Neural cell (in vitro differentiated cells): Measurements from ENCODE around the gene GPC5. TPM values are rescaled to one million over a fixed set of nuclear protein-coding genes. Genes with fewer than 3 reads are reported as not detected.

ENCODE experiments used
- H2AFZ ChIP-seq: fragments of 200-600, 300-800 bp; sonication (generic), shearing (Covaris generic); 2 replicates; pipeline ENCODE4 v1.6.0; 2014; ENCODE audit warnings: low read depth, mild to moderate bottlenecking, antibody characterized with exemption, low read length, moderate library complexity
- H3F3A ChIP-seq: fragments of 200-600 bp; shearing (Covaris generic); 2 replicates; pipeline ENCODE4 v1.6.1; 2016; ENCODE audit warnings: mild to moderate bottlenecking, moderate library complexity, mixed read lengths, antibody characterized with exemption, low read length; ENCODE audit not compliant: insufficient read depth, poor library complexity, severe bottlenecking
- H3K27ac ChIP-seq: fragments of 200-600, 300-800 bp; sonication (generic), shearing (Covaris generic); 2 replicates; pipeline ENCODE4 v1.5.1; 2014; ENCODE audit warnings: mild to moderate bottlenecking, low read length, moderate library complexity
- H3K27me3 ChIP-seq: fragments of 300-800, 200-600 bp; sonication (generic), shearing (Covaris generic); 2 replicates; pipeline ENCODE4 v1.6.0; 2014; ENCODE audit warnings: mild to moderate bottlenecking, low read depth, low read length, moderate library complexity; ENCODE audit not compliant: insufficient read depth
- H3K36me3 ChIP-seq: fragments of 300-800, 200-600 bp; sonication (generic), shearing (Covaris generic); 2 replicates; pipeline ENCODE4 v1.5.1; 2014; ENCODE audit warnings: mild to moderate bottlenecking, antibody characterized with exemption, low read length, moderate library complexity; ENCODE audit not compliant: insufficient read depth
- H3K4me2 ChIP-seq: fragments of 300-800, 200-600 bp; sonication (generic), shearing (Covaris generic); 2 replicates; pipeline ENCODE4 v1.6.0; 2014; ENCODE audit warnings: mild to moderate bottlenecking, low read length
- H3K4me3 ChIP-seq: fragments of 300-800, 200-600 bp; sonication (generic), shearing (Covaris generic); 2 replicates; pipeline ENCODE4 v1.5.1; 2014; ENCODE audit warnings: mild to moderate bottlenecking, low read length, moderate library complexity
- H3K79me2 ChIP-seq: fragments of 200-600 bp; shearing (Covaris generic); replicated peaks from 2 replicates; pipeline ENCODE4 v1.6.0; 2014; ENCODE audit warnings: mild to moderate bottlenecking, low read length, moderate library complexity; ENCODE audit not compliant: insufficient read depth
- H3K9ac ChIP-seq: fragments of 300-800, 200-600 bp; sonication (generic), shearing (Covaris generic); 2 replicates; pipeline ENCODE4 v1.6.1; 2016; ENCODE audit warnings: mild to moderate bottlenecking, low read length, mixed read lengths
- H3K9me2 ChIP-seq: fragments of 200-600 bp; shearing (Covaris generic); 2 replicates; pipeline ENCODE4 v1.6.1; 2016; ENCODE audit warnings: mild to moderate bottlenecking, low read length, mixed read lengths; ENCODE audit not compliant: insufficient read depth
- H3K9me3 ChIP-seq: fragments of 200-600, 300-800 bp; sonication (generic), shearing (Covaris generic); 2 replicates; pipeline ENCODE4 v1.6.1; 2016; ENCODE audit warnings: mild to moderate bottlenecking, mixed run types, low read length, moderate library complexity, mixed read lengths
- H4K20me1 ChIP-seq: fragments of 200-600 bp; shearing (Covaris generic); 2 replicates; pipeline ENCODE4 v1.6.1; 2016; ENCODE audit warnings: mild to moderate bottlenecking, mixed run types; ENCODE audit not compliant: insufficient read depth
- EP300 ChIP-seq: fragments of 450-650 bp; conservative IDR thresholded peaks from 2 replicates; pipeline ENCODE4 v1.6.1; 2014; ENCODE audit warnings: antibody characterized with exemption, mild to moderate bottlenecking, moderate library complexity; ENCODE audit not compliant: poor library complexity, severe bottlenecking
- EZH2 ChIP-seq: fragments of 200-600, 300-800 bp; shearing (Covaris generic), sonication (generic); IDR thresholded peaks from 2 replicates; pipeline ENCODE4 v1.6.1; 2014; ENCODE audit warnings: antibody characterized with exemption, low read length, borderline replicate concordance, mild to moderate bottlenecking; ENCODE audit not compliant: insufficient read depth, poor library complexity, severe bottlenecking
- MXI1 ChIP-seq: fragments of 450-650 bp; conservative IDR thresholded peaks from 2 replicates; pipeline ENCODE4 v1.6.1; 2014; ENCODE audit warnings: antibody characterized with exemption, mild to moderate bottlenecking; ENCODE audit not compliant: poor library complexity, severe bottlenecking
- POLR2AphosphoS5 ChIP-seq: IDR thresholded peaks from 2 replicates; pipeline ENCODE4 v1.6.1; 2012
- RAD21 ChIP-seq: fragments of 450-650 bp; conservative IDR thresholded peaks from 2 replicates; pipeline ENCODE4 v1.6.1; 2014; ENCODE audit warnings: antibody characterized with exemption, mild to moderate bottlenecking, moderate library complexity
- SMC3 ChIP-seq: fragments of 450-650 bp; conservative IDR thresholded peaks from 2 replicates; pipeline ENCODE4 v1.6.1; 2014; ENCODE audit warnings: antibody characterized with exemption, mild to moderate bottlenecking, moderate library complexity; ENCODE audit not compliant: poor library complexity
- TAF1 ChIP-seq: IDR thresholded peaks from 2 replicates; pipeline ENCODE4 v1.6.1; 2012; ENCODE audit warnings: low read depth
- polyA plus RNA-seq: library from polyadenylated mRNA; depleted of rRNA; stranded (reverse); fragments of >200 nt; gene quantifications from 2 replicates; pipeline ENCODE4 v1.2.3, GENCODE V29; 2014
- TF ChIP-seq, protein P1 (sequence below): fragments of 450-650 bp; IDR thresholded peaks from 2 replicates; pipeline ENCODE4 v1.5.1; 2014; ENCODE audit warnings: antibody characterized with exemption, mild to moderate bottlenecking, moderate library complexity; ENCODE audit not compliant: poor library complexity, severe bottlenecking
- TF ChIP-seq, protein P2 (sequence below): IDR thresholded peaks from 2 replicates; pipeline ENCODE4 v1.6.1; 2012; ENCODE audit warnings: borderline replicate concordance

GPC5 gene
- polyA plus RNA-seq, 1 donor from 2014 or later = 5.0 TPM

DNA sequence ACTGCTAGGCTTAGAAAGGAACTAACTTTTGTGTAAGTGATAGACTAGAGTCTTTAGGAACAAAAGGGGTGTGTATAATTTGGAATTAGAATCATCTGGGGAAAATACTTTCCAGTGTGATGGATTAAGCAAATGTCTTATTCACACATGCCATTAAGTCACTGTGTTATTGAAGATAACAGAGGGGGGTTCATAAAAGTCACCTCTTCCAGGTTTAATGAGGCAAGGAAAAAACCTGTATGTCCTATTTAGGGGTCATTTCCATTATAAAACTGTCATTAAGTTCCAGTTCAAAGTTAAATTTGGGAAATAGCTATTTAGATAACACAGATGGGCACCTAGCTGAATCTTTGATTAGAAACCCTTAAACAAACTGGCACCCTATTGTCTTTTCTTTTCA is 1323.2 kb downstream of the GPC5 start:
- no peaks in the 10 kb centered on the region for H3K27me3 ChIP-seq
- no peak overlapping the region for H3K4me2 ChIP-seq
- H3K9me3 ChIP-seq = no peaks in the 10 kb centered on the region
- H3K27ac ChIP-seq = no peak overlapping the region
- no peak overlapping the region for H2AFZ ChIP-seq
- H3K4me3 ChIP-seq = no peak overlapping the region
- H3K79me2 ChIP-seq = no peaks in the 10 kb centered on the region
- H3F3A ChIP-seq = no peaks in the 10 kb centered on the region
- H3K9me2 ChIP-seq = no peaks in the 10 kb centered on the region
- no peaks in the 10 kb centered on the region for H4K20me1 ChIP-seq
- no peaks in the 10 kb centered on the region for H3K36me3 ChIP-seq
- no peak overlapping the region for H3K9ac ChIP-seq
- TF ChIP-seq RAD21 = no peak
- no peak for TF ChIP-seq MXI1
- no peak for TF ChIP-seq EP300

DNA sequence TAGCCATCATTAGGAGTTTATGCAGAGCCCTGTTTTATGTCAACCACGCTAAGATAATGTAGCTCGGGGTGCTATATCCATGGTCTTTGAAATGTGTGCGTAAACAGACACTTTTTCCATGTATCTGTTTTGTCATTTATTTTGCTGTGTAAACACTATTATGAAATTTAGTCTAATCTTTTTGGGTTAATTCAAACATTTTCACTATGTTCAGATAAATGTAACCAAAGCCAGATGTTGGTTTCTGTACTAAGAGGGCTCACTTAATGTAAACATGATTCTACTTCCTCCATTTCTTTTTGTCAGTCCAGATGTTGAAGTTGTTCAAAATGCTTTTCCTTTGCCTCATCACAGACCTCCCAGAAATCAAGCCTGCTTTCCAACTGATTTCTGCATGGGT is 1328.7 kb downstream of the GPC5 start:
- Histone ChIP-seq H3F3A (no peaks in the 10 kb centered on the region), H2AFZ (no peak overlapping the region), H3K36me3 (no peaks in the 10 kb centered on the region), H3K4me2 (no peak overlapping the region), H3K79me2 (no peaks in the 10 kb centered on the region), H3K9me3 (no peaks in the 10 kb centered on the region), H4K20me1 (no peaks in the 10 kb centered on the region), H3K27me3 (no peaks in the 10 kb centered on the region), H3K4me3 (no peak overlapping the region), H3K9ac (no peak overlapping the region), H3K27ac (no peak overlapping the region), H3K9me2 (no peaks in the 10 kb centered on the region)
- TF ChIP-seq RAD21 (no peak), POLR2AphosphoS5 (no peak), SMC3 (no peak), EZH2 (no peak), MXI1 (no peak), TAF1 (no peak), EP300 (no peak)
- TF ChIP-seq, protein P1, sequence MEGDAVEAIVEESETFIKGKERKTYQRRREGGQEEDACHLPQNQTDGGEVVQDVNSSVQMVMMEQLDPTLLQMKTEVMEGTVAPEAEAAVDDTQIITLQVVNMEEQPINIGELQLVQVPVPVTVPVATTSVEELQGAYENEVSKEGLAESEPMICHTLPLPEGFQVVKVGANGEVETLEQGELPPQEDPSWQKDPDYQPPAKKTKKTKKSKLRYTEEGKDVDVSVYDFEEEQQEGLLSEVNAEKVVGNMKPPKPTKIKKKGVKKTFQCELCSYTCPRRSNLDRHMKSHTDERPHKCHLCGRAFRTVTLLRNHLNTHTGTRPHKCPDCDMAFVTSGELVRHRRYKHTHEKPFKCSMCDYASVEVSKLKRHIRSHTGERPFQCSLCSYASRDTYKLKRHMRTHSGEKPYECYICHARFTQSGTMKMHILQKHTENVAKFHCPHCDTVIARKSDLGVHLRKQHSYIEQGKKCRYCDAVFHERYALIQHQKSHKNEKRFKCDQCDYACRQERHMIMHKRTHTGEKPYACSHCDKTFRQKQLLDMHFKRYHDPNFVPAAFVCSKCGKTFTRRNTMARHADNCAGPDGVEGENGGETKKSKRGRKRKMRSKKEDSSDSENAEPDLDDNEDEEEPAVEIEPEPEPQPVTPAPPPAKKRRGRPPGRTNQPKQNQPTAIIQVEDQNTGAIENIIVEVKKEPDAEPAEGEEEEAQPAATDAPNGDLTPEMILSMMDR = no peak
- TF ChIP-seq, protein P2, sequence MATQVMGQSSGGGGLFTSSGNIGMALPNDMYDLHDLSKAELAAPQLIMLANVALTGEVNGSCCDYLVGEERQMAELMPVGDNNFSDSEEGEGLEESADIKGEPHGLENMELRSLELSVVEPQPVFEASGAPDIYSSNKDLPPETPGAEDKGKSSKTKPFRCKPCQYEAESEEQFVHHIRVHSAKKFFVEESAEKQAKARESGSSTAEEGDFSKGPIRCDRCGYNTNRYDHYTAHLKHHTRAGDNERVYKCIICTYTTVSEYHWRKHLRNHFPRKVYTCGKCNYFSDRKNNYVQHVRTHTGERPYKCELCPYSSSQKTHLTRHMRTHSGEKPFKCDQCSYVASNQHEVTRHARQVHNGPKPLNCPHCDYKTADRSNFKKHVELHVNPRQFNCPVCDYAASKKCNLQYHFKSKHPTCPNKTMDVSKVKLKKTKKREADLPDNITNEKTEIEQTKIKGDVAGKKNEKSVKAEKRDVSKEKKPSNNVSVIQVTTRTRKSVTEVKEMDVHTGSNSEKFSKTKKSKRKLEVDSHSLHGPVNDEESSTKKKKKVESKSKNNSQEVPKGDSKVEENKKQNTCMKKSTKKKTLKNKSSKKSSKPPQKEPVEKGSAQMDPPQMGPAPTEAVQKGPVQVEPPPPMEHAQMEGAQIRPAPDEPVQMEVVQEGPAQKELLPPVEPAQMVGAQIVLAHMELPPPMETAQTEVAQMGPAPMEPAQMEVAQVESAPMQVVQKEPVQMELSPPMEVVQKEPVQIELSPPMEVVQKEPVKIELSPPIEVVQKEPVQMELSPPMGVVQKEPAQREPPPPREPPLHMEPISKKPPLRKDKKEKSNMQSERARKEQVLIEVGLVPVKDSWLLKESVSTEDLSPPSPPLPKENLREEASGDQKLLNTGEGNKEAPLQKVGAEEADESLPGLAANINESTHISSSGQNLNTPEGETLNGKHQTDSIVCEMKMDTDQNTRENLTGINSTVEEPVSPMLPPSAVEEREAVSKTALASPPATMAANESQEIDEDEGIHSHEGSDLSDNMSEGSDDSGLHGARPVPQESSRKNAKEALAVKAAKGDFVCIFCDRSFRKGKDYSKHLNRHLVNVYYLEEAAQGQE = no peak

DNA sequence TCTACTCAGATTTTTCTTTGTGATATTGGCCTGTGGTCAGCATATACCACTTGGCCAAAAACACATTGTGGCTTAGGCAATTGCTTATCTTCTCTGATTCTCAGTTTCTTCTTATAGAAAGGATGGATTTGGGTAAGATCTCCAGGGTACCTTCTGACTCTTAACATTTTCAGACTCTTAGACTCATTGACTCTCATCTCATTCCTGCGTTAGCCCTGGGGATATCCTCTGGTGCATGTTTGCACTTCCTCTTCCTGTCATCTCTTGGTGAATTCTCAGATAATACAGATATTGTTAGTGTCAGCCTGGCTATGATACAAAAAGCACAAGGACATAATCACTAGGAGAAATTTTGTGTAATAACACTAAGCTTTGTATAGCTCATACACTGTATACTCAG is 1335.6 kb downstream of the GPC5 start:
- H3K27ac ChIP-seq = no peak overlapping the region
- no peaks in the 10 kb centered on the region for H3F3A ChIP-seq
- no peak overlapping the region for H3K4me3 ChIP-seq
- H3K36me3 ChIP-seq = no peaks in the 10 kb centered on the region
- H2AFZ ChIP-seq = no peak overlapping the region
- no peaks in the 10 kb centered on the region for H3K9me3 ChIP-seq
- no peaks in the 10 kb centered on the region for H3K27me3 ChIP-seq
- H3K79me2 ChIP-seq = no peaks in the 10 kb centered on the region
- no peak for TF ChIP-seq EZH2
- TF ChIP-seq POLR2AphosphoS5 = no peak
- TF ChIP-seq, protein P1 = no peak
- TF ChIP-seq, protein P2 = no peak
- TF ChIP-seq EP300 = no peak
- no peak for TF ChIP-seq SMC3
- TF ChIP-seq RAD21 = no peak
- no peak for TF ChIP-seq TAF1
- TF ChIP-seq MXI1 = no peak
- H3K9me2 ChIP-seq = no peaks in the 10 kb centered on the region
- no peak overlapping the region for H3K4me2 ChIP-seq
- no peak overlapping the region for H3K9ac ChIP-seq
- no peaks in the 10 kb centered on the region for H4K20me1 ChIP-seq
